Activated CD8-positive, alpha-beta memory T cell treated with anti-CD3 and anti-CD28 coated beads for 36 hours (primary cell): ENCODE results near the gene NOL7. TPM values are rescaled to one million over a fixed set of nuclear protein-coding genes. Genes with fewer than 3 reads are reported as not detected.

Experiments
- CTCF ChIA-PET: fragments of 350-600 bp; sonication (Branson Sonifier 250); formaldehyde crosslinking; loops from one replicate; lab custom pipeline; 2021; ENCODE audit warnings: antibody characterized with exemption; lab: Charles Lee
- POLR2A ChIA-PET: fragments of 350-600 bp; sonication (Branson Sonifier 250); formaldehyde crosslinking; loops from one replicate; lab custom pipeline; 2021; ENCODE audit warnings: antibody characterized with exemption; lab: Charles Lee
- total RNA-seq, 2 experiments: library from RNA; stranded (reverse); gene quantifications; one replicate each; pipeline ENCODE4 v1.2.3, GENCODE V29; 2021

Gene NOL7
- 100 to 1,000 TPM; 110 to 120 TPM for total RNA-seq

DNA sequence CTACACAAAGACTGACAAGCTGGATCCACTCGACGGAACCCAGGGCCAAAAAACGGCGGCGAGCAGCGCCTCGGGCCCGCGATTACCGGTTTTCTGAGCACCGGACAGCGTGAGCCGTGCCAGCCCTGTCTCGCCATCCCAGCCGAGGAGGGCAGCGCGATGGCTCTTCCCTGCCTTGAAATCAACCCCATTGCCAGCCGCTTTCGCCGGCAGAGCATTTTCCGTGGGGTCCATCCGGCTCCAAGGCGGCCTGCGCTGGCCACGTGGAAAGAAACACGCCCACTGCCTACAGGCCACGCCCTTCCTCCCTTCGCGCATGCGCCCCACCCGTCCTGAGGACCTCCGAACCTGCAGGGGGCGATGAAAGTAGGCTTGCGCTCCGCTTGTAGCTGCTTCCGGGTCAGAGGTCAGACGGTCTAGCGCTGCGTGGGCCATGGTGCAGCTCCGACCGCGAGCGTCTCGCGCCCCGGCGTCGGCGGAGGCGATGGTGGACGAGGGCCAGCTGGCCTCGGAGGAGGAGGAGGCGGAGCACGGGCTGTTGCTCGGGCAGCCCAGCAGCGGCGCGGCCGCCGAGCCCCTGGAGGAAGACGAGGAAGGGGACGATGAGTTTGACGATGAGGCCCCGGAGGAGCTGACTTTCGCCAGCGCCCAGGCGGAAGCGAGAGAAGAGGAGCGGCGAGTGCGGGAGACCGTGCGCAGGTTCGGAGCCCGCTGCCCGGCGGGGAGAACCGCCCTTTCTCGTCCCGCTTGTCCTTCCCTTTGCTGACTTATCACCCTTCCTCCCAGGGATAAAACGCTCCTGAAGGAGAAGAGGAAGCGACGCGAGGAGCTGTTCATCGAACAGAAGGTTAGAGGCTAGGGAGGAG is at the start of gene NOL7:
TSS of gene NOL7 (plus strand) at position 410 of the 866 bp plus-strand sequence. CDS start at position 434, 24 bp downstream.
- CTCF ChIA-PET: interaction anchor here (0.7 to 3.9 kb wide), 13 partner anchors 9 to 287 kb away, joined by 3 to 24 read pairs (median 4); partner anchors contain the start of genes RANBP9, SIRT5 and TBC1D7
- POLR2A ChIA-PET: interaction anchor here (0.5 to 2.4 kb wide), 14 partner anchors 9 to 288 kb away, joined by 3 to 20 read pairs (median 4); partner anchors contain the start of genes MCUR1, RANBP9, SIRT5 and TBC1D7

DNA sequence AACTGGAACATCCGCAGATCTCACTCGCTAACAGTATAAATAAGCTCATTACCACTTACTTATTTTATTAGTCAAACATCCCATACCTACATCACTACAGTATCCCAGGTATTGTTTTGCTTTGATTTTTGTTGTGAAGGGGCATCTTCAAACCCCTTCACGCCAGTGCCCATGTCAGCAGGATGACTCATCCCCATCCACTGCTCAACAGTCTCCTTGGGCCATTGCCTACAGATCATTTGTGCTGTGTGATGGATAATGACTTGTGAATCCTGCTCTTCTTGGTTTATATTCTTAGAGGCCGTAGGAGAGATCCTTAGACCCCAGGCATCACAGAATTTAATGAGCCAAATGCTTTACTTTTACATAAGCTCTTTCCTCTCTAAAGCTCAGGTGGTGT is 49.2 kb upstream of the NOL7 start:
- CTCF ChIA-PET: interaction anchor here (1.0 kb wide), 1 partner anchor 9 kb away, joined by 5 read pairs; the partner anchor contains the start of gene SIRT5
- POLR2A ChIA-PET: no interaction called here

- POLR2A ChIA-PET: no interaction called here
- CTCF ChIA-PET: interaction anchor here (1.0 kb wide), 1 partner anchor 8 kb away, joined by 5 read pairs; the partner anchor contains the start of gene SIRT5
Observed at GRCh38 chr6:13566500-13566899, 48.6 kb upstream of the NOL7 start.

- CTCF ChIA-PET: no interaction called here
- POLR2A ChIA-PET: no interaction called here
Observed at GRCh38 chr6:13568970-13569369, 46.2 kb upstream of the NOL7 start.

DNA sequence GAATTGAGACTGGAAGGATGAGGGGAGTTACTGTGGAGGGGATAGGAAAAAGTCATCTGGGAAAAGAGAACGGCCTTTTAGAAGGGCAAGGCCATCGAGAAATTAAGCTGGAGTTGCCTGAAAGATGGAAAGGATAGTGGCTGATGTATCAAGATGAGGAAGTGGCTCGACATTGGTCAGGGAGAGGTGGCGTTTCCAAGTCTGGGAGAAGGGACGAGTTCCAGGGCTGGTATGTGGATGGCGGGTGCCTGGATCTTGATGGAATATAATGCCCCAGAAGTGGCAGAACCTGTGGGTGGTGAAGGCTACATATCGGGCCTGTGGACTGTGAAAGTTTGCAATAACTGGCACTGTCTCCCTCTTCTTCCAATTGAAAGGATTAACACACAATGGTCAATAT is 42.9 kb upstream of the NOL7 start:
- ChIA-PET CTCF (no interaction called here), POLR2A (no interaction called here)

- POLR2A ChIA-PET: interaction anchor here (2.3 kb wide), 1 partner anchor 42 kb away, joined by 20 read pairs; the partner anchor contains the start of gene NOL7
- CTCF ChIA-PET: interaction anchor here (0.8 to 1.1 kb wide), 2 partner anchors 187 to 242 kb away, joined by 3 to 4 read pairs; no protein-coding TSS in a partner anchor
Observed at GRCh38 chr6:13572951-13573654, 42.0 kb upstream of the NOL7 start.

DNA sequence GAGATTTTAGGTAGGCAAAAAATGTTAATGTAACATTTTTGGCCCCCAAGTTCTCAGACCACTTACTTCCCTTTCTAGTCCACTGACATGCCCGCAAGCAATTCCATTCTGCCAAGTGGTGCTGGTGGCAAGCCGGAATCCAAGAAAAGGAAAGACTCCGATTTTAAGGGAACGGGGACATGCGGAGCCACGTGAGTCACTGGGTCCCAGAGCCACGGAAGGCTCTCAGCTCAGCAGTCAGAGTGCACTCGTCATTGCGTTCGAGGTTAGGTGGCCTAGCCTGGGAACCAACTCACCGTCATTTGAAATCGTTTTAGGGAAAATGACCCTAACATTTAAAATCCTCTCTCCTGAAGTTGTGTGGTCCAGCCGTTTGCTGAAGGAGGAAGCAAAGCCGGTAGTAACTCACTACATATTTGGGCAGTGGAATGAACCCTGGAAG is 41.4 kb upstream of the NOL7 start:
- CTCF ChIA-PET: interaction anchor here (0.8 to 2.1 kb wide), 6 partner anchors 35 to 243 kb away, joined by 3 to 7 read pairs (median 5); partner anchors contain the start of gene RANBP9

DNA sequence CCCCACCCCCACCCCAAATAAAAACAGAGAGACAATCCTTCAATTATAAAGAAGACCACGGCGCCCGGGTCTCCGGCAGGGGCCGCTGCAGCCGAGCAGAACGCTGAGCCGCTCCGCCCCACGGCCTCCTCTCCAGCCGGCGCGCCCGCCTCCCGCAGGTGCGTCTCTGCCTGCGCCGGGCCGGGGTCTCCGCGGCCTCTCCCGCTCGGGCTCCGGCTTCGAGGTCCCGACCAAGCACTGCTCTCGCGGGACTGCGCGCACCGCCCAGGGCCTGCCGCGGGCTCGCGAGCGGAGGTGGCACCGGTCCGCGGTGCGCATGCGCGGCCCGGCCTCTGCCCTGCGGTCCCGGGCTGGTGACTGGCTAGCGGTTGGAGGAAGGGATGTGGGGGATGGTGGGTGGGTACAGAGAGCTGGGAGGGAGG is 41.0 kb upstream of the NOL7 start:
- CTCF ChIA-PET: interaction anchor here (0.7 to 2.5 kb wide), 25 partner anchors 8 to 310 kb away, joined by 3 to 24 read pairs (median 4); partner anchors contain the start of genes GFOD1, NOL7, RANBP9 and TBC1D7
- POLR2A ChIA-PET: interaction anchor here (0.5 to 2.3 kb wide), 9 partner anchors 41 to 246 kb away, joined by 3 to 20 read pairs (median 3); partner anchors contain the start of genes GFOD1, MCUR1, NOL7 and TBC1D7

More for the DNA sequence above, 41.4 kb upstream of the NOL7 start:
- POLR2A ChIA-PET: interaction anchor here (1.2 to 2.3 kb wide), 3 partner anchors 41 to 245 kb away, joined by 3 to 20 read pairs (median 10); partner anchors contain the start of genes NOL7 and TBC1D7

GRCh38 chr6:13574571-13575376 is 40.4 kb upstream of the NOL7 start, which contains the start of gene SIRT5:
Gene SIRT5 (plus strand): TSS chr6:13574601. CDS start chr6:13584111, 9,510 bp downstream.
- ChIA-PET POLR2A (interaction anchor here (0.5 to 2.3 kb wide), 12 partner anchors 11 to 246 kb away, joined by 3 to 20 read pairs (median 3); partner anchors contain the start of genes GFOD1, MCUR1, NOL7 and TBC1D7), CTCF (interaction anchor here (0.6 to 2.5 kb wide), 34 partner anchors 9 to 543 kb away, joined by 3 to 24 read pairs (median 4); partner anchors contain the start of genes CD83, GFOD1, NOL7 and RANBP9)

- ChIA-PET CTCF (interaction anchor here (0.6 to 2.5 kb wide), 25 partner anchors 9 to 543 kb away, joined by 3 to 24 read pairs (median 4); partner anchors contain the start of genes CD83, GFOD1, NOL7 and TBC1D7), POLR2A (interaction anchor here (0.9 to 2.3 kb wide), 8 partner anchors 11 to 247 kb away, joined by 3 to 20 read pairs (median 4); partner anchors contain the start of genes GFOD1, NOL7 and TBC1D7)
Observed at GRCh38 chr6:13575377-13575775, 39.8 kb upstream of the NOL7 start.

- ChIA-PET POLR2A (no interaction called here), CTCF (interaction anchor here (1.2 to 2.5 kb wide), 5 partner anchors 14 to 239 kb away, joined by 5 to 24 read pairs (median 7); partner anchors contain the start of genes GFOD1 and NOL7)
Observed at GRCh38 chr6:13576017-13576416, 39.1 kb upstream of the NOL7 start.

DNA sequence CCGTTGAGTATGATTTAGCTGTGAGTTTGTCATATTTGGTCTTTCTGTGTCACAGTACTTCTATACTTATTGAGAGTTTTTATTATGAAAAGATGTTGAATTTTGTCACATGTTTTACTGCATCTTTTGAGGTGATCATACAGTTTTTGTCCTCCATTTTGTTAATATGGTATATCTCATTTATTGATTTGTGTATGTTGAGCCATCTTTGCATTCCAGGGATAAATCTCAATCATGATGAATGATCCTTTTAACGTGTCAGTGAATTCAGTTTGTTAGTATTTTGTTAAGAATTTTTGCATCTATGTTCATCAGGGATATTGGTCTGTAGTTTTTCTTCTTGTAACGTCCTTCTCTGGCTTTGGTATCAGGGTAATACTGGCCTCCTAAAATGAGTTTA is 37.2 kb upstream of the NOL7 start:
- ChIA-PET POLR2A (no interaction called here), CTCF (no interaction called here)

DNA sequence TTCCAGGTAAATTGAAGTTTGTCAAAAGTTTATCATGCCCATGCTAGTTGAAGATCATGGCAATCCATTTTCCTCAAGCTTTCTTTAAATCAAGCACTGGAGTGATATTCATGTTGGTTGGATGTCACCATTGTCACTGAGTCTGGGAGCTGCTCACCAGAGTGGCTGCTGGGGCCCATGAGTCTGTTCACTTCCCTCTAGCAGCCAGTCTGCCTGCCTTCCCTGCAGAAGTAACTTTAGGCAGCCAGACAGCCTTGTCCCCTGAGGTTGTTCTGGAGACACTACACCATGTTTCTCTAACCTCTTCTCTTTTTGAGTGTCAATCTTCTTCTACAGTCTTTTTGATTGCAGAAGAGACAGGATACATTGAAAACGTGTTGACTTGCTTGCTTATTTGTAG is 35.2 kb upstream of the NOL7 start:
- POLR2A ChIA-PET: no interaction called here
- CTCF ChIA-PET: no interaction called here

- ChIA-PET CTCF (no interaction called here), POLR2A (no interaction called here)
Observed at GRCh38 chr6:13581700-13582229, 33.4 kb upstream of the NOL7 start.

GRCh38 chr6:13586603-13587542 is 28.3 kb upstream of the NOL7 start:
- CTCF ChIA-PET: no interaction called here
- POLR2A ChIA-PET: no interaction called here

DNA sequence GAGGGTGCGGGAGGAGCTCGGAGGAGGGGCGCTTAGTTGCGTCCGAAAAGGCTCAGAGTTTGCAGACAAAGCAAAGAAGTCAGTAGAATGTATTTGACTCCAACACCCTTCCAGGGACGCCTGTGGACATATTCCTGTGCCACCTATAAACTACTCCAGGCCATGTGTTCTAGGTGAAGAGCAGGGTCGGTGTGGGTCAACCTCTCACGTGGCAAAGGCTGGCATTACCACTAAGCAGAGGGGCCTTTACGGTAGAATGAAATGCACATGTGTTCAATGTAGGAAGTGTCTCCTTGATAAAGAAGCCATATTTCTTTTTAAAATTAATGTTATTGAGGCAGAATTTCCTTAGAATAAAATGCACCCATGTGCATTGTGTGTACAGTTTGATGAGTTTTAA is 25.3 kb upstream of the NOL7 start:
- CTCF ChIA-PET: no interaction called here
- POLR2A ChIA-PET: no interaction called here
